ENCODE measurements around the gene CBFA2T3. TPM values are rescaled to one million over a fixed set of nuclear protein-coding genes. Genes with fewer than 3 reads are reported as not detected.

Gene CBFA2T3
- total and polyA plus RNA-seq, 2 donors (not counting 1 experiment from before 2014, with no cell fraction given) = 40.8 to 58.3 TPM

- H3K27me3 ChIP-seq (replicated peaks in 1 of 4; ENCODE audit: control extremely low read depth in 1 of 4, control insufficient read depth in 3 of 4, insufficient read depth in 4 of 4, low read length in 3 of 4) = no peaks in the 10 kb centered on the region
- H3K9ac ChIP-seq (ENCODE audit: low read length) = no peak overlapping the region
- ATAC-seq (ENCODE audit: low read depth) (no peak), DNase-seq (no peak)
- H3K36me3 ChIP-seq (replicated peaks in 1 of 2; ENCODE audit: control extremely low read depth in 1 of 2, control insufficient read depth in 1 of 2, extremely low read depth in 1 of 2, insufficient read depth in 2 of 2, low read length in 1 of 2) = peaks cover 0 to 24% of the 10 kb centered on the region in 2 experiments
- no peaks in the 10 kb centered on the region for H4K20me1 ChIP-seq (ENCODE audit: control insufficient read depth, insufficient read depth, low read length, poor library complexity, severe bottlenecking)
- 99% methylated on average over 8 of the region's 12 CpGs for WGBS (ENCODE audit: insufficient coverage)
- H3K27me3 Mint-ChIP-seq = no peaks in the 10 kb centered on the region
- no peak overlapping the region for H3K27ac Mint-ChIP-seq
- no peaks in the 10 kb centered on the region for H3K79me2 ChIP-seq (ENCODE audit: control insufficient read depth, insufficient read depth, low read length)
- H3K4me1 ChIP-seq (ENCODE audit: control insufficient read depth in 2 of 2, insufficient read depth in 2 of 2, low read length in 2 of 2) = no peaks in the 10 kb centered on the region
- ChIA-PET POLR2A (no interaction called here), CTCF (no interaction called here)
- TF ChIP-seq, protein P1, sequence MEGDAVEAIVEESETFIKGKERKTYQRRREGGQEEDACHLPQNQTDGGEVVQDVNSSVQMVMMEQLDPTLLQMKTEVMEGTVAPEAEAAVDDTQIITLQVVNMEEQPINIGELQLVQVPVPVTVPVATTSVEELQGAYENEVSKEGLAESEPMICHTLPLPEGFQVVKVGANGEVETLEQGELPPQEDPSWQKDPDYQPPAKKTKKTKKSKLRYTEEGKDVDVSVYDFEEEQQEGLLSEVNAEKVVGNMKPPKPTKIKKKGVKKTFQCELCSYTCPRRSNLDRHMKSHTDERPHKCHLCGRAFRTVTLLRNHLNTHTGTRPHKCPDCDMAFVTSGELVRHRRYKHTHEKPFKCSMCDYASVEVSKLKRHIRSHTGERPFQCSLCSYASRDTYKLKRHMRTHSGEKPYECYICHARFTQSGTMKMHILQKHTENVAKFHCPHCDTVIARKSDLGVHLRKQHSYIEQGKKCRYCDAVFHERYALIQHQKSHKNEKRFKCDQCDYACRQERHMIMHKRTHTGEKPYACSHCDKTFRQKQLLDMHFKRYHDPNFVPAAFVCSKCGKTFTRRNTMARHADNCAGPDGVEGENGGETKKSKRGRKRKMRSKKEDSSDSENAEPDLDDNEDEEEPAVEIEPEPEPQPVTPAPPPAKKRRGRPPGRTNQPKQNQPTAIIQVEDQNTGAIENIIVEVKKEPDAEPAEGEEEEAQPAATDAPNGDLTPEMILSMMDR (IDR thresholded peaks at IDR 0.05) = no peak
- TF ChIP-seq EZH2 (IDR thresholded peaks at IDR 0.05; ENCODE audit: borderline replicate concordance, insufficient read depth, low read depth, low read length, poor library complexity, severe bottlenecking) = no peak
- intact Hi-C loops (cut with micrococcal nuclease) = no loop called here
- H3K9me3 ChIP-seq (ENCODE audit: control extremely low read depth in 1 of 3, control insufficient read depth in 2 of 3, insufficient read depth in 1 of 3, low read length in 2 of 3) = no peaks in the 10 kb centered on the region
- H3K4me3 Mint-ChIP-seq = no peak overlapping the region
- no peak overlapping the region for H3K4me3 ChIP-seq (ENCODE audit: control extremely low read depth in 1 of 5, extremely low read depth in 1 of 5, insufficient read depth in 1 of 5, low read depth in 2 of 5, low read length in 4 of 5)
- H3K9me3 Mint-ChIP-seq (ENCODE audit: insufficient read depth) = no peaks in the 10 kb centered on the region
- no peak overlapping the region for H3K4me2 ChIP-seq (replicated peaks; ENCODE audit: low read depth, low read length, poor library complexity, severe bottlenecking)
- no peaks in the 10 kb centered on the region for H3K4me1 Mint-ChIP-seq
- no peak overlapping the region for H3K27ac ChIP-seq (ENCODE audit: low read length in 2 of 2)
- no peak overlapping the region for H2AFZ ChIP-seq (ENCODE audit: insufficient read depth, low read depth, low read length, poor library complexity, severe bottlenecking)
Observed at GRCh38 chr16:88825146-88825545, 151.9 kb downstream of the CBFA2T3 start.

Other genes with a start within 250 kb of the CBFA2T3 start
- gene PIEZO1, start 192.0 kb downstream of the CBFA2T3 start, total RNA-seq = 108 and 118 TPM in 2 replicates
- 331 and 354 TPM in 2 replicates for gene PIEZO1, start 192.0 kb downstream of the CBFA2T3 start, polyA plus RNA-seq
- 0.27 and 1.3 TPM in 2 replicates for gene CDT1, start 173.4 kb downstream of the CBFA2T3 start, total RNA-seq
- gene CDT1, start 173.4 kb downstream of the CBFA2T3 start, polyA plus RNA-seq = 0.36 and 0.48 TPM in 2 replicates
- 111 and 124 TPM in 2 replicates for gene APRT, start 165.3 kb downstream of the CBFA2T3 start, total RNA-seq
- 121 and 161 TPM in 2 replicates for gene APRT, start 165.3 kb downstream of the CBFA2T3 start, polyA plus RNA-seq
- gene GALNS, start 120.3 kb downstream of the CBFA2T3 start, total RNA-seq = 68.4 and 81.3 TPM in 2 replicates
- 45.5 and 62.1 TPM in 2 replicates for gene GALNS, start 120.3 kb downstream of the CBFA2T3 start, polyA plus RNA-seq
- gene TRAPPC2L, start 120.1 kb downstream of the CBFA2T3 start, total RNA-seq = 55.5 and 65.1 TPM in 2 replicates
- gene TRAPPC2L, start 120.1 kb downstream of the CBFA2T3 start, polyA plus RNA-seq = 29.7 and 33.5 TPM in 2 replicates
- 0.68 and 0.84 TPM in 2 replicates for gene PABPN1L, start 110.5 kb downstream of the CBFA2T3 start, total RNA-seq
- gene PABPN1L, start 110.5 kb downstream of the CBFA2T3 start, polyA plus RNA-seq = 0.21 and 0.84 TPM in 2 replicates
- gene ACSF3, start 116.6 kb upstream of the CBFA2T3 start, total RNA-seq = 113 and 115 TPM in 2 replicates
- gene ACSF3, start 116.6 kb upstream of the CBFA2T3 start, polyA plus RNA-seq = 41.8 and 45.2 TPM in 2 replicates
- not detected in 2 replicates for gene CDH15, start 194.5 kb upstream of the CBFA2T3 start, total RNA-seq
- gene CDH15, start 194.5 kb upstream of the CBFA2T3 start, polyA plus RNA-seq = not detected in 2 replicates
- gene SLC22A31, start 223.3 kb upstream of the CBFA2T3 start, total RNA-seq = not detected in 2 replicates
- 0.09 and 0.33 TPM in 2 replicates for gene SLC22A31, start 223.3 kb upstream of the CBFA2T3 start, polyA plus RNA-seq
- 8.9 and 13.4 TPM in 2 replicates for gene ZNF778, start 240.5 kb upstream of the CBFA2T3 start, total RNA-seq
- gene ZNF778, start 240.5 kb upstream of the CBFA2T3 start, polyA plus RNA-seq = 2.2 TPM in 2 replicates

All from B cell (primary cell).